Measurements from ENCODE around the gene PFN3. TPM values are rescaled to one million over a fixed set of nuclear protein-coding genes. Genes with fewer than 3 reads are reported as not detected.

PFN3 gene
- total RNA-seq, 1 donor from 2014 or later: not detected

DNA sequence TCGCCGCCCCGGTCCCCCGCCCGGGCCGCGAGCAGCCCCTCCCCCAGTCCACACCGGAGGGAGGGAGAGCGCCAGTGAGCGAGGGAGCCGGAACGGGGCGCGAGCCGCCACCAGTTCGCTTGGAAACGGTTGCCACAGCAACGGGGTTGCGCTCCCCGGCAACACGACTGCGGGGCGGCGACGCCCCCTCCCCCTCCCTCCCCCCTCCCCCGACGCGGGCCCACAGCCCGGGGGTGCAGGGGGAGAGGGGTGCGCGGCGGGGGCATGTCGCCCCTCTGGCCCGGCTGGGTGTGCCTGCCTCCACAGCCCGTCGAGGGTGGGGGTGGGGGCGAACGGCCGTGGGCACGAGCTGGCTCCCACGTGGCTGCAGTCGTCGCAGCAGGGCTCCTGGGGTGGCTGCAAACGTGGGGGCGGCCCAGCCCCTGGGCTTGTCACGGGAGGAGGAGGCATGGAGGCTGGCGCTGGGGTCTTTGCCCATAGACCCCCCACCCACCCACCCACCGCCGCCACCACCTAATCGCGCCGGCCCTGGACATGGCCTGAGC lies 46.7 kb upstream of the PFN3 start:
- H3K4me3 Mint-ChIP-seq (ENCODE audit: unreplicated experiment): peak overlapping the region; percentile 64
- no peaks in the 10 kb centered on the region for H3K9me3 Mint-ChIP-seq (ENCODE audit: unreplicated experiment)
- peaks cover 20% of the 10 kb centered on the region for H3K4me1 Mint-ChIP-seq (ENCODE audit: unreplicated experiment)
- TF ChIP-seq, protein P1, sequence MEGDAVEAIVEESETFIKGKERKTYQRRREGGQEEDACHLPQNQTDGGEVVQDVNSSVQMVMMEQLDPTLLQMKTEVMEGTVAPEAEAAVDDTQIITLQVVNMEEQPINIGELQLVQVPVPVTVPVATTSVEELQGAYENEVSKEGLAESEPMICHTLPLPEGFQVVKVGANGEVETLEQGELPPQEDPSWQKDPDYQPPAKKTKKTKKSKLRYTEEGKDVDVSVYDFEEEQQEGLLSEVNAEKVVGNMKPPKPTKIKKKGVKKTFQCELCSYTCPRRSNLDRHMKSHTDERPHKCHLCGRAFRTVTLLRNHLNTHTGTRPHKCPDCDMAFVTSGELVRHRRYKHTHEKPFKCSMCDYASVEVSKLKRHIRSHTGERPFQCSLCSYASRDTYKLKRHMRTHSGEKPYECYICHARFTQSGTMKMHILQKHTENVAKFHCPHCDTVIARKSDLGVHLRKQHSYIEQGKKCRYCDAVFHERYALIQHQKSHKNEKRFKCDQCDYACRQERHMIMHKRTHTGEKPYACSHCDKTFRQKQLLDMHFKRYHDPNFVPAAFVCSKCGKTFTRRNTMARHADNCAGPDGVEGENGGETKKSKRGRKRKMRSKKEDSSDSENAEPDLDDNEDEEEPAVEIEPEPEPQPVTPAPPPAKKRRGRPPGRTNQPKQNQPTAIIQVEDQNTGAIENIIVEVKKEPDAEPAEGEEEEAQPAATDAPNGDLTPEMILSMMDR (IDR thresholded peaks at IDR 0.05): no peak
- H3K27ac Mint-ChIP-seq (ENCODE audit: unreplicated experiment): no peak overlapping the region
- peaks cover 3% of the 10 kb centered on the region for H3K36me3 Mint-ChIP-seq (ENCODE audit: unreplicated experiment)
- H3K27me3 Mint-ChIP-seq (ENCODE audit: unreplicated experiment): no peaks in the 10 kb centered on the region
- no peak for DNase-seq (ENCODE audit: extremely low spot score, unreplicated experiment)

DNA sequence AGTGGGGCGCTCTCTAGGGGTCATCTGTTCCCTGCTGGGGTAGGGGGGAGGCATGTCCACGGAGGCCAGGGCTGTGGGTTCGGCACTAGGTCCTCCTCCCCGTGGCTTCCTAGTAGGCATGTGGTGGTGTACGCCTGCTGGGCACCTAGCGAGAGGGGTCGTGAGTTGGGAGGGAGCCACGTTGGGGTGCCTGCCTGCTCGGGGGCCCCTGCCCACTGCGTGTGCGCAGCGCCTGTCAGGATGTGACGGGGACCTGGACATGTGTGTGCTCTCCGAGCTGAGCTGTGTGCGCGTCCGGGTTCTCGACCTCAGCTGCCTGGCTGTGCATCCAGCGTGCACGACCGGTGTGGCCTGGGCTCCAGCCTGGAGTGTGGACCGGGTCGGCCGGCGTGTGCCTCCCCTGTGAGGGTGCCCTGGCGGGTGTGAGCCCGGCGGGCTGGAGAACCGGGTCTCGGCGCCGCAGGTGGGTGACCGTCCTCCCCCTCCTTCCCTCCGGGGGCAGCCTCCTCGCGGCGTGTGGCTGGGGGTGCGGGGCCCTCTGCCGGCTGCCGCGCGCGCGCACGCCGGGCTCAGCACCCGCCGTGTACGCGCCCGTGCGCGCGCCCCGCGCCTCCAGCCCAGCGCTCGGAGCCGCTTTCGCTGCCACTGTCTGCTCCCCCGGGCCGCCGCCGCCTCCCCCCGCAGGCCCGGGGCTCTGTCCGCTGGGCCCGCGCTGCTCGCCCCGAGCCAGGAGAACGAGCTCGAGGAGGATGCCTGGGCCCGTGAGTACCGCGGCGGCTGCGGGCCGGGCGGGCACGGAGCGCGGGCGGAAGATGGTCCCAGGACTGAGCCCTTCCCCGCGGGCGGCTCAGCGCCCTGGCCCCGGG lies 46.0 kb upstream of the PFN3 start, which contains the start of gene PRR7:
Gene PRR7 (plus strand): TSS at position 615 of the 866 bp plus-strand sequence. CDS start 8,254 bp downstream, outside the sequence.
- peaks cover 3% of the 10 kb centered on the region for H3K36me3 Mint-ChIP-seq (ENCODE audit: unreplicated experiment)
- no peaks in the 10 kb centered on the region for H3K27me3 Mint-ChIP-seq (ENCODE audit: unreplicated experiment)
- no peak for DNase-seq (ENCODE audit: extremely low spot score, unreplicated experiment)
- H3K4me1 Mint-ChIP-seq (ENCODE audit: unreplicated experiment): peaks cover 20% of the 10 kb centered on the region
- H3K4me3 Mint-ChIP-seq (ENCODE audit: unreplicated experiment): peak within 1 kb of the TSS; percentile 68
- TF ChIP-seq, protein P1 (IDR thresholded peaks at IDR 0.05): no peak
- no peaks in the 10 kb centered on the region for H3K9me3 Mint-ChIP-seq (ENCODE audit: unreplicated experiment)
- H3K27ac Mint-ChIP-seq (ENCODE audit: unreplicated experiment): peak within 1 kb of the TSS; percentile 76

DNA sequence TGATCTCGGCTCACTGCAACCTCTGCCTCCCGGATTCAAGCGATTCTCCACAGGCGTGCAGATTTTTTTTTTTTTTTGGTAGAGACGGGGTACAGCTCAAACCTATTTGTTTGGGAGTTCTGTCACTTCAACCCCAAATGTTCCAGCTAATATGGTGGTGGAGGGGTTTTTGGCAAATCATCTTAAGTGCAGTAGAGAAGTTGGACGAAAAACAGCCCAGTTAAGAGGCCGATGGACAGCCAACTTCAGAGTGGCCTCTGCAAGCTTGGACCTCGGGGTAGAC lies 45.4 kb upstream of the PFN3 start:
- DNase-seq (ENCODE audit: extremely low spot score, unreplicated experiment): no peak
- H3K27me3 Mint-ChIP-seq (ENCODE audit: unreplicated experiment): no peaks in the 10 kb centered on the region
- H3K27ac Mint-ChIP-seq (ENCODE audit: unreplicated experiment): peak overlapping the region; percentile 18
- no peaks in the 10 kb centered on the region for H3K9me3 Mint-ChIP-seq (ENCODE audit: unreplicated experiment)
- peaks cover 20% of the 10 kb centered on the region for H3K4me1 Mint-ChIP-seq (ENCODE audit: unreplicated experiment)
- H3K4me3 Mint-ChIP-seq (ENCODE audit: unreplicated experiment): peak overlapping the region; percentile 68
- H3K36me3 Mint-ChIP-seq (ENCODE audit: unreplicated experiment): peaks cover 3% of the 10 kb centered on the region
- TF ChIP-seq, protein P1 (IDR thresholded peaks at IDR 0.05): no peak

DNA sequence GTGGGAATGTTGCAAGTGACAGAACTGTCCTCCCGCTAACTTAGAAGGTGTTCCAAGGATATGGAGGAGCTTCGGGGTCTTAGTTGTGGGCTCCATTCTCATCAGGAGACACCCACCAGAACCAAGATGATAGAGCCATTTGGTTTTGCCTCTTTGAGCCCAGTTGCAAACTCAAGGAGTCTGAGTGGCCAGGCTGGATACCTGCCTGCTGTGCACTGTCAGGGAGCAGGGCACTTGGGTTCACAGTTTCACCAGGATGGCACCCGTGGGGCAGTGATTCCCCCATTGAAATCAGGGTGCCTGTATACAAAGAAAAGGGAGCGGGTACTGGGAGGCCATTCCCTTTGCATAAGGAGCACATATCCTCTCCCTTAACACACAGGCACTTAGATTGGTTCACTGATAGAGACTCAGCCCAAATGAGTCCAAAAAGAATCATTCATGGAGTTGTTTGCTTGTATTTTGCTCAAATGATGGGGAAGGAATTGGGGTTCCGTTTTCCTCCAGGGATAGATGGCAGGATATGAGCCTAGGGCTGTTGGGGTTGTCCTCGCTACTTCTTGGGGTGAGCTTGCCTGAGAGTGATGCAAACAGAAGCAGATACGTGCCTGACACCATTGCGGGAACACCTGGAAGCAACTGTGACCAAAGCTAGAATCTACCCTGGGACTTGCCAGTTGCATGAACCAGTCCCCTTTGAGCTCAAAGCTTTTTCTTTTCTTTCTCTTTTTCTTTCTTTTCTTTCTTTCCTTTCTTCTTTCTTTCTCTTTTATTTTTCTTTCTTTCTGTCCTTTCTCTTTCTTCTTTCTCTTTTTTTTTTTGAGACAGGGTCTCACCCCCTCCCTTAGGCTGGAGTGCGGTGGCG lies 44.8 kb upstream of the PFN3 start:
- H3K4me3 Mint-ChIP-seq (ENCODE audit: unreplicated experiment): peak overlapping the region; percentile 68
- H3K4me1 Mint-ChIP-seq (ENCODE audit: unreplicated experiment): peaks cover 20% of the 10 kb centered on the region
- TF ChIP-seq, protein P1 (IDR thresholded peaks at IDR 0.05): no peak
- H3K27me3 Mint-ChIP-seq (ENCODE audit: unreplicated experiment): no peaks in the 10 kb centered on the region
- H3K27ac Mint-ChIP-seq (ENCODE audit: unreplicated experiment): no peak overlapping the region
- peaks cover 3% of the 10 kb centered on the region for H3K36me3 Mint-ChIP-seq (ENCODE audit: unreplicated experiment)
- H3K9me3 Mint-ChIP-seq (ENCODE audit: unreplicated experiment): no peaks in the 10 kb centered on the region
- no peak for DNase-seq (ENCODE audit: extremely low spot score, unreplicated experiment)
